Measurements from ENCODE around the gene ZNF398. TPM values are rescaled to one million over a fixed set of nuclear protein-coding genes. Genes with fewer than 3 reads are reported as not detected.
"Not testable (repeated sequence)": the region's sequence is repeated elsewhere in the genome, so short reads cannot be mapped to it uniquely, and the experiment has no call there.

The ZNF398 gene
- polyA plus RNA-seq, 6 donors from 2014 or later = 7.2 to 21.7 (median 9.3) TPM

- Mint-ChIP-seq H3K27ac (peak overlapping the region in 1 of 6 donors; percentile 83), H3K4me1 (peaks cover under 1 to 8% (median 3%) of the 10 kb centered on the region in 3 donors), H3K27me3 (no peaks in the 10 kb centered on the region), H3K4me3 (no peak overlapping the region), H3K9me3 (peaks cover 5 to 12% (median 11%) of the 10 kb centered on the region in 7 donors), H3K36me3 (peaks cover 10 to 11% of the 10 kb centered on the region in 2 donors)
- no peak for DNase-seq
- no peak for ATAC-seq (ENCODE audit: low read depth in 2 of 2)
These were observed 14.1 kb upstream of the ZNF398 start for GRCh38 chr7:149133028-149133710.

GRCh38 chr7:149136118-149136517 is 11.1 kb upstream of the ZNF398 start:
- ATAC-seq (ENCODE audit: low read depth in 2 of 2) = no peak
- H3K4me1 Mint-ChIP-seq = peaks cover 0 to 4% (median 0%) of the 10 kb centered on the region in 3 donors
- no peak overlapping the region for H3K4me3 Mint-ChIP-seq
- peaks cover 2% of the 10 kb centered on the region in 2 donors for H3K36me3 Mint-ChIP-seq
- H3K27ac Mint-ChIP-seq = no peak overlapping the region
- no peaks in the 10 kb centered on the region for H3K27me3 Mint-ChIP-seq
- no peak for DNase-seq
- H3K9me3 Mint-ChIP-seq = peaks cover 0 to 4% (median 4%) of the 10 kb centered on the region in 7 donors

- H3K36me3 Mint-ChIP-seq = no peaks in the 10 kb centered on the region
- H3K4me3 Mint-ChIP-seq = no peak overlapping the region
- DNase-seq (no peak), ATAC-seq (ENCODE audit: low read depth in 2 of 2) (no peak)
- H3K27me3 Mint-ChIP-seq = no peaks in the 10 kb centered on the region
- no peak overlapping the region for H3K27ac Mint-ChIP-seq
- H3K9me3 Mint-ChIP-seq = no peaks in the 10 kb centered on the region
- peaks cover 5 to 11% (median 8%) of the 10 kb centered on the region in 3 donors for H3K4me1 Mint-ChIP-seq
These were observed 6.4 kb upstream of the ZNF398 start for GRCh38 chr7:149140831-149141230.

- Mint-ChIP-seq H3K4me3 (no peak overlapping the region), H3K36me3 (no peaks in the 10 kb centered on the region), H3K27ac (no peak overlapping the region), H3K9me3 (no peaks in the 10 kb centered on the region), H3K27me3 (no peaks in the 10 kb centered on the region), H3K4me1 (peaks cover 8 to 20% (median 15%) of the 10 kb centered on the region in 3 donors)
- DNase-seq = no peak
- ATAC-seq (ENCODE audit: low read depth in 2 of 2) = no peak
These were observed 5.4 kb upstream of the ZNF398 start for GRCh38 chr7:149141893-149142292.

GRCh38 chr7:149144436-149144922 is 2.8 kb upstream of the ZNF398 start:
- H3K27me3 Mint-ChIP-seq; H3K9me3 Mint-ChIP-seq; ATAC-seq (ENCODE audit: low read depth in 2 of 2); DNase-seq; H3K36me3 Mint-ChIP-seq: not testable (repeated sequence)
- H3K4me3 Mint-ChIP-seq = peak overlapping the region in 1 of 8 donors; percentile 36
- peaks cover 13 to 29% (median 25%) of the 10 kb centered on the region in 3 donors for H3K4me1 Mint-ChIP-seq
- peak overlapping the region in 1 of 6 donors; percentile 20 for H3K27ac Mint-ChIP-seq

GRCh38 chr7:149145031-149145845 is 2.0 kb upstream of the ZNF398 start:
- peaks cover 18 to 34% (median 25%) of the 10 kb centered on the region in 3 donors for H3K4me1 Mint-ChIP-seq
- DNase-seq = no peak
- no peak for ATAC-seq (ENCODE audit: low read depth in 2 of 2)
- peak overlapping the region; percentile 36 to 92 (median 80) for H3K27ac Mint-ChIP-seq
- no peaks in the 10 kb centered on the region for H3K36me3 Mint-ChIP-seq
- no peaks in the 10 kb centered on the region for H3K9me3 Mint-ChIP-seq
- peak overlapping the region; percentile 30 to 97 (median 68) for H3K4me3 Mint-ChIP-seq
- H3K27me3 Mint-ChIP-seq = no peaks in the 10 kb centered on the region

GRCh38 chr7:149147752-149148653 is 750 bp downstream of the ZNF398 start:
- peak; percentile 67 for DNase-seq
- H3K4me3 Mint-ChIP-seq = peak overlapping the region; percentile 79 to 99 (median 88)
- H3K27me3 Mint-ChIP-seq = no peaks in the 10 kb centered on the region
- peak; percentile 35 to 37 for ATAC-seq (ENCODE audit: low read depth in 2 of 2)
- peaks cover 23 to 42% (median 31%) of the 10 kb centered on the region in 3 donors for H3K4me1 Mint-ChIP-seq
- peak overlapping the region; percentile 33 to 92 (median 84) for H3K27ac Mint-ChIP-seq
- H3K36me3 Mint-ChIP-seq = no peaks in the 10 kb centered on the region
- no peaks in the 10 kb centered on the region for H3K9me3 Mint-ChIP-seq

- Mint-ChIP-seq H3K9me3 (no peaks in the 10 kb centered on the region), H3K4me3 (peak overlapping the region in 1 of 8 donors; percentile 58), H3K4me1 (peaks cover 29 to 32% (median 32%) of the 10 kb centered on the region in 3 donors), H3K27ac (peak overlapping the region in 2 of 6 donors; percentile 46 to 86), H3K27me3 (no peaks in the 10 kb centered on the region), H3K36me3 (peaks cover 10 to 12% of the 10 kb centered on the region in 2 donors)
- DNase-seq = no peak
- no peak for ATAC-seq (ENCODE audit: low read depth in 2 of 2)
These were observed 3.7 kb downstream of the ZNF398 start for GRCh38 chr7:149150981-149151380.

GRCh38 chr7:149153346-149153745 is 6.1 kb downstream of the ZNF398 start:
- ATAC-seq (ENCODE audit: low read depth in 2 of 2) = no peak
- H3K27me3 Mint-ChIP-seq = no peaks in the 10 kb centered on the region
- H3K27ac Mint-ChIP-seq = peak overlapping the region in 1 of 6 donors; percentile 15
- no peaks in the 10 kb centered on the region for H3K9me3 Mint-ChIP-seq
- peaks cover 19 to 23% of the 10 kb centered on the region in 2 donors for H3K36me3 Mint-ChIP-seq
- no peak for DNase-seq
- H3K4me1 Mint-ChIP-seq = peaks cover 22 to 35% (median 25%) of the 10 kb centered on the region in 3 donors
- no peak overlapping the region for H3K4me3 Mint-ChIP-seq

- no peak for ATAC-seq (ENCODE audit: low read depth in 2 of 2)
- H3K4me1 Mint-ChIP-seq = peaks cover 19 to 34% (median 19%) of the 10 kb centered on the region in 3 donors
- H3K4me3 Mint-ChIP-seq = no peak overlapping the region
- no peaks in the 10 kb centered on the region for H3K27me3 Mint-ChIP-seq
- H3K36me3 Mint-ChIP-seq = peaks cover 20 to 23% of the 10 kb centered on the region in 2 donors
- DNase-seq = no peak
- H3K27ac Mint-ChIP-seq = no peak overlapping the region
- no peaks in the 10 kb centered on the region for H3K9me3 Mint-ChIP-seq
These were observed 6.8 kb downstream of the ZNF398 start for GRCh38 chr7:149154056-149154455.

GRCh38 chr7:149156898-149157297 is 9.6 kb downstream of the ZNF398 start:
- peak overlapping the region in 1 of 6 donors; percentile 84 for H3K27ac Mint-ChIP-seq
- no peak for DNase-seq
- no peak overlapping the region for H3K4me3 Mint-ChIP-seq
- H3K9me3 Mint-ChIP-seq = no peaks in the 10 kb centered on the region
- H3K27me3 Mint-ChIP-seq = no peaks in the 10 kb centered on the region
- peaks cover 19 to 28% (median 25%) of the 10 kb centered on the region in 3 donors for H3K4me1 Mint-ChIP-seq
- H3K36me3 Mint-ChIP-seq = peaks cover 20 to 23% of the 10 kb centered on the region in 2 donors
- no peak for ATAC-seq (ENCODE audit: low read depth in 2 of 2)

GRCh38 chr7:149161241-149161848 is 14.1 kb downstream of the ZNF398 start:
- Mint-ChIP-seq H3K4me1 (peaks cover 8 to 20% (median 13%) of the 10 kb centered on the region in 3 donors), H3K9me3 (no peaks in the 10 kb centered on the region), H3K27ac (peak overlapping the region in 2 of 6 donors; percentile 51 to 64), H3K36me3 (peaks cover 8 to 11% of the 10 kb centered on the region in 2 donors), H3K27me3 (no peaks in the 10 kb centered on the region), H3K4me3 (no peak overlapping the region)
- no peak for DNase-seq
- ATAC-seq (ENCODE audit: low read depth in 2 of 2) = no peak
